Naive thymus-derived CD8-positive, alpha-beta T cell (primary cell): Measurements from ENCODE around the gene IL27RA. TPM values are rescaled to one million over a fixed set of nuclear protein-coding genes. Genes with fewer than 3 reads are reported as not detected.
A peak's percentile ranks its signal among the peaks of the same experiment; 100 is the strongest.
"Not testable (repeated sequence)": the region's sequence is repeated elsewhere in the genome, so short reads cannot be mapped to it uniquely, and the experiment has no call there.

Source experiments
- ATAC-seq, 2 donors: fragments of 150-1000 bp; cut with Tn5 transposase in 1 of 2; sonication (Bioruptor Pico), chemical (Tn5 transposase) in 1 of 2; 1 replicate in 1 of 2; 2 replicates in 1 of 2; pipeline ENCODE4 v1.10.0; 2021; ENCODE audit warnings: mild to moderate bottlenecking in 2 of 2, moderate library complexity in 2 of 2
- POLR2A ChIA-PET: fragments of 350-600 bp; sonication (Branson Sonifier 250); formaldehyde crosslinking; loops from one replicate; lab custom pipeline; 2021; ENCODE audit warnings: antibody characterized with exemption; lab: Charles Lee
- DNase-seq, 10 donors: peaks; one replicate each; pipeline versions ENCODE4 v3.0.0 to v3.0.0-alpha.2; 2020 to 2022
- H3K27ac Mint-ChIP-seq, 10 donors: one replicate each; pipeline ENCODE4 v1.8.0; 2020 to 2022; ENCODE audit warnings: mild to moderate bottlenecking in 10 of 10, mixed read lengths in 10 of 10, moderate library complexity in 4 of 10, inconsistent platforms in 1 of 10
- H3K27me3 Mint-ChIP-seq, 5 donors: one replicate each; pipeline ENCODE4 v1.8.0; 2021 to 2022; ENCODE audit warnings: mixed read lengths in 5 of 5
- H3K36me3 Mint-ChIP-seq, 3 donors: one replicate each; pipeline ENCODE4 v1.8.0; 2020 to 2022; ENCODE audit warnings: mixed read lengths in 3 of 3, mild to moderate bottlenecking in 2 of 3, inconsistent platforms in 1 of 3
- H3K4me1 Mint-ChIP-seq, 4 donors: one replicate each; pipeline ENCODE4 v1.8.0; 2021 to 2022; ENCODE audit warnings: mixed read lengths in 4 of 4
- H3K4me3 Mint-ChIP-seq, 10 donors: one replicate each; pipeline ENCODE4 v1.8.0; 2020 to 2022; ENCODE audit warnings: mild to moderate bottlenecking in 10 of 10, mixed read lengths in 10 of 10, moderate library complexity in 6 of 10, inconsistent platforms in 1 of 10
- H3K9me3 Mint-ChIP-seq, 9 donors: one replicate each; pipeline ENCODE4 v1.8.0; 2020 to 2022; ENCODE audit warnings: mixed read lengths in 9 of 9, mild to moderate bottlenecking in 3 of 9, inconsistent platforms in 1 of 9, moderate library complexity in 1 of 9
- polyA plus RNA-seq, 3 donors: library from polyadenylated mRNA; unstranded; fragments of 300-500 nt; fragmentation: Illumina TruSeq; gene quantifications; one replicate each; pipeline ENCODE4 v1.2.3, GENCODE V29; 2021
- total RNA-seq, 8 experiments: library from RNA in 2 of 8; stranded (reverse) in 2 of 8; gene quantifications; one replicate each; pipeline ENCODE4 v1.2.3 and lab custom pipeline; 2021 to 2026

The IL27RA gene
- total and polyA plus RNA-seq, 5 experiments from 2014 or later: 54.2 to 91.2 (median 54.7) TPM

DNA sequence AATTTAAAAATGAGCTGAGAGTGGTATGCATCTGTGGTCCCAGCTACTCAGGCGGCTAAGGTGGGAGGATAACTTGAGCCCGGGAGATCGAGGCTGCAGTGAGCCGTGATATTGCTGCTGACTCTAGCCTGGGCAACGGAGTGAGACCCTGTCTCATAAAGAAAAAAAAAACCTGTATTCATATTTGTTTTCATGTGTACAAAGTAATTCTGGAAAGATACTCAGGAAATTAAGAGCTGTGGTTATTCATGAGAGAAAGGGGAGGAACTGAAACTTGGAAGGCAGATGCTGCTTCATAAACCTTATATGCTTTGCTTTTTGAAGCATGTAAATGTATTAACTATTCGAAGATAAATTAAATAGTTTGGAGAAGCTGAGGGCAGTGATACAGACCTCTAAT lies 12.5 kb upstream of the IL27RA start:
- H3K27ac Mint-ChIP-seq: no peak overlapping the region
- H3K4me3 Mint-ChIP-seq: peak overlapping the region in 1 of 10 donors; percentile 65
- no peaks in the 10 kb centered on the region for H3K36me3 Mint-ChIP-seq
- ATAC-seq: no peak
- H3K27me3 Mint-ChIP-seq: no peaks in the 10 kb centered on the region
- no peak for DNase-seq
- H3K9me3 Mint-ChIP-seq: no peaks in the 10 kb centered on the region
- H3K4me1 Mint-ChIP-seq: peaks cover 0 to 31% (median 9%) of the 10 kb centered on the region in 4 donors
- POLR2A ChIA-PET: interaction anchor here (0.5 to 3.2 kb wide), 6 partner anchors 11 to 315 kb away, joined by 3 to 12 read pairs (median 4); partner anchors contain the start of genes IL27RA and RFX1

DNA sequence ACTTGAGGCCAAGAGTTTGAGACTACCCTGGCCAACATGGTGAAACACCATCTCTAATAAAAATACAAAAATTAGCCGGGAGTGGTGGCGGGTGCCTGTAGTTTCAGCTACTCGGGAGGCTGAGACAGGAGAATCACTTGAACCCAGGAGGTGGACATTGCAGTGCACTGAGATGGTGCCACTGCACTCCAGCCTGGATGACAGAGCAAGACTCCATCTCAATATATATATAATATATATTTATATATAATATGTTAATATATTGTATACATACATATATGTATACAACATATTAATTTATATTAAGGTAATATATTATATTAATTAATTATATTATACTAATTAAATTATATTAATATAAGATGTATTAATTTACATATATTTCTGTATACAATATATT lies 11.8 kb upstream of the IL27RA start:
- H3K27me3 Mint-ChIP-seq, H3K36me3 Mint-ChIP-seq, H3K4me3 Mint-ChIP-seq, ATAC-seq, H3K9me3 Mint-ChIP-seq, H3K27ac Mint-ChIP-seq, DNase-seq: not testable (repeated sequence)
- H3K4me1 Mint-ChIP-seq: peaks cover 0 to 28% (median 9%) of the 10 kb centered on the region in 4 donors
- POLR2A ChIA-PET: interaction anchor here (1.4 to 3.2 kb wide), 2 partner anchors 12 to 14 kb away, joined by 4 to 12 read pairs; partner anchors contain the start of genes IL27RA and RFX1

DNA sequence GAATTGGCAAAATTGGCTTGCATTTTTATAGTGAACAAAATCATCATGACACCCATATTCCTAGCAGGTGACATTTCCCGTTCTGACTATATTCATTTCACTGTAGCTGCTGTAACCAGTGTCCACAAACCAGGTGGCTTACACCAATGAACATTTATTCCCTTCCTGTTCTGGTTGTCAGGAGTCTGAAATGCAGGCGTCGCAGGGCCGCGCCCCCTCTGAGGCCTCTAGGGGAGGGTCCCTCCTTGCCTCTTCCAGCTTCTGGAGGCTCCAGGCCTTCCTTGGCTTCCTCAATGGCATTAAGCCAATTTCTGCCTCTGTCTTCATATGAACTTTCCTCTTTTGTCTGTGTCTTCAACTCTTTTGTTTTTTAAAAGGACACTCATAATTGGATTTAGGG lies 10.1 kb upstream of the IL27RA start:
- H3K4me3 Mint-ChIP-seq: no peak overlapping the region
- DNase-seq (no peak), ATAC-seq (no peak)
- peaks cover 0 to 24% (median 10%) of the 10 kb centered on the region in 4 donors for H3K4me1 Mint-ChIP-seq
- H3K27ac Mint-ChIP-seq: peak overlapping the region in 1 of 10 donors; percentile 35
- no peaks in the 10 kb centered on the region for H3K27me3 Mint-ChIP-seq
- no peaks in the 10 kb centered on the region for H3K36me3 Mint-ChIP-seq
- POLR2A ChIA-PET: interaction anchor here (0.5 to 2.0 kb wide), 4 partner anchors 10 to 28 kb away, joined by 3 to 10 read pairs (median 6); partner anchors contain the start of genes IL27RA and RFX1
- no peaks in the 10 kb centered on the region for H3K9me3 Mint-ChIP-seq

DNA sequence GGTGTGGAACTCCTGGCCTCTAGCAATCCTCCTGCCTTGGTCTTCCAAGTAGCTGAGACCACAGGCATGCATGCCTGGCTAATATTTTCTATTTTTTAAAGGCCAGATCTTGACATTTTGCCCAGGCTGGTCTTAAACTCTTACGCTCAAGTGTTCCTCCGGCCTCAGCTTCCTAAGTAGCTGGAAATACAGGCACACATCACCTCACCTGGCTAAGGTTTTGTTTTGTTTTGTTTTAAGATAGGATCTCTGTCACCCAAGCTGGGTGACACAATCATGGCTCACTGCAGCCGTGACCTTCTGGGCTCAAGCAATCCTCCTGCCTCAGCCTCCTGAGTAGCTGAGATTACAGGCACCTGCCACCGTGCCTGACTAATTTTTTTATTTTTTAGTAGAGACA lies 9.1 kb upstream of the IL27RA start:
- no peak for DNase-seq
- Mint-ChIP-seq H3K36me3 (no peaks in the 10 kb centered on the region), H3K27ac (no peak overlapping the region), H3K4me3 (no peak overlapping the region), H3K9me3 (no peaks in the 10 kb centered on the region), H3K27me3 (no peaks in the 10 kb centered on the region), H3K4me1 (peaks cover 0 to 28% (median 11%) of the 10 kb centered on the region in 4 donors)
- no peak for ATAC-seq
- POLR2A ChIA-PET: interaction anchor here (1.3 to 2.0 kb wide), 2 partner anchors 9 to 16 kb away, joined by 8 to 10 read pairs; partner anchors contain the start of genes IL27RA and RFX1

DNA sequence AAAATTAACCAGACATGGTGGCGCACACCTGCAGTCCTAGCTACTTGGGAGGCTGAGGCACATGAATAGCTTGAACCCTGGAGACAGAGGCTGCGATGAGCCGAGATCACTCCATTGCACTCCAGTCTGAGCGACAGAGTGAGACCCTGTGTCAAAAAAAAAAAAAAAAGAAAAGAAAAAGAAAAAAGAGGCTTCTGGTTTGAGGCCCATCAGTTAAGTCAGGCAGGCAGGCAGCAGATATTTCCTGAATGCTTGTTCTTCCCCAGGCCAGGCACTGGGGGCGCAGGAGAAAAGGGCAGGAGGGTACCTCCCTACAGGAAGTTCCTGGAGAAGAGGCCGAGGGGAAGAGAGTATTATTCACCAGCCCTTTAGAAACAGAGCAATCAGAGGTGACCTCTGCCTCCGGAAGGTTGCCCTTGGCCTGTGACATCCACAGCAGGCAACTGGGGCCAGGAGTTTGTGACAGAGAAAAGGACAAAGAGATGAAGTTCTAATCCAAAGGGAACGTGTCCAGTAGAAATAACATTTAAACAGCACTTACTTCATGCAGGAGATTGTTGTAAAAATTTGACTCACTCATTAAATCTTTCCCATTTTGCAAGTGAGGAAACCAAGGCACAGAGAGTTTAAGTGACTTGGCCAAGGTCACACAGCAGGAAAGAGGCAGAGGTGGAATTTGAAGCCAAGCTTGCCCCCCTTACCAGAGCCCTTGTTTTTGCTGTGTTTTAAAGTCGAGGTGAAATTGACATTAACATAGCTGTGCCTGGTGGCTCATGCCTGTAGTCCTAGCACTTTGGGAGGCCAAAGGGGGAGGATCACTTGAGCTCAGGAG lies 7.9 kb upstream of the IL27RA start:
- DNase-seq: no peak
- H3K27me3 Mint-ChIP-seq: no peaks in the 10 kb centered on the region
- no peaks in the 10 kb centered on the region for H3K9me3 Mint-ChIP-seq
- peak overlapping the region in 4 of 10 donors; percentile 15 to 67 (median 52) for H3K27ac Mint-ChIP-seq
- POLR2A ChIA-PET: interaction anchor here (0.6 kb wide), 1 partner anchor 144 kb away, joined by 4 read pairs; no protein-coding TSS in a partner anchor
- ATAC-seq: no peak
- no peaks in the 10 kb centered on the region for H3K36me3 Mint-ChIP-seq
- H3K4me1 Mint-ChIP-seq: peaks cover 4 to 28% (median 11%) of the 10 kb centered on the region in 4 donors
- peak overlapping the region in 1 of 10 donors; percentile 58 for H3K4me3 Mint-ChIP-seq

DNA sequence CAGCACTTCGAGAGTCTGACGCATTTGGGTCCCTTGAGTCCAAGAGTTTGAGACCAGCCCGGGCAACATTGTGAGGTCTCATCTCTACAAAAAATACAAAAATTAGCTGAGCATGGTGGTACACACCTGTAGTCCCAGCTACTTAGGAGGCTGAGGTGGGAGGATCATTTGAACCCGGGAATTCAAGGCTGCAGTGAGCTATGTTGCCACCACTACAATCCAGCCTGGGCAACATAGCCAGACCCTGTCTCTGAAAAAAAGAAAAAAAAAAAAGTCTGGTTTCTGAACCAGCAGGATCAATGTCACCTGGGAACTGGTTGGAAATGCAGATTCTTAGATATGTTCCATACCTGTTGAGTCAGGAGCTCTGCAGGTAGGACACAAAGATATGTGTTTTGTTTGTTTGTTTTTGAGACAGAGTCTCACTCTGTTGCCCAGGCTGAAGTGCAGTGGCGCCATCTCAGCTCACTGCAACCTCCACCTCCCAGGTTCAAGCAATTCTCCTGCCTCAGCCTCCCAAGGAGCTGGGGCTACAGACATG lies 4.8 kb upstream of the IL27RA start:
- not testable (repeated sequence) for H3K27ac Mint-ChIP-seq, DNase-seq, H3K4me3 Mint-ChIP-seq, H3K27me3 Mint-ChIP-seq, H3K36me3 Mint-ChIP-seq, H3K9me3 Mint-ChIP-seq, ATAC-seq
- POLR2A ChIA-PET: interaction anchor here (0.5 to 7.5 kb wide), 3 partner anchors 21 to 54 kb away, joined by 3 to 143 read pairs (median 5); partner anchors contain the start of gene RFX1
- H3K4me1 Mint-ChIP-seq: peaks cover 12 to 47% (median 26%) of the 10 kb centered on the region in 4 donors

DNA sequence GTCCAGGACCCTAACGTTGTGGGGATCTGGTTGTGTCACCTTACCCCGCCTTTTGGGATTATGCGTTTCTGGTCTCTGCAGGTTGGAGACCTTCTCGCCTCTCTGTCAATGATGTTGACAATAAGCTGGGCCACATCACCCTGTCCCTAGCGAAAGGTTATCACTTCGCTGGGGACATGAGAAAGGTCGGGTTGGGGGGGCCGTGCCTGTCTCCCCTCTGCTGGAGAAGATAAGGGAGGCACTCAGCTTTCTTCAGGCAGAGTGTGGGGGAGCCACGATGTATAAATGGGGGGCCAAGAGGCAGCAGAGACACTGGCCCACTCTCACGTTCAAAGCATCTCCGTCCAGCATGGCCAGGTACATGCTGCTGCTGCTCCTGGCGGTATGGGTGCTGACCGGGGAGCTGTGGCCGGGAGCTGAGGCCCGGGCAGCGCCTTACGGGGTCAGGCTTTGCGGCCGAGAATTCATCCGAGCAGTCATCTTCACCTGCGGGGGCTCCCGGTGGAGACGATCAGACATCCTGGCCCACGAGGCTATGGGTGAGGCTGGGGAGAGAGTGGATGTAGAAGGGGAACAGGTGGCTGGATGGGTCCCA lies 3.6 kb upstream of the IL27RA start, which contains the start of gene RLN3:
TSS of gene RLN3 (plus strand) at position 293 of the 595 bp plus-strand sequence. CDS start at position 350, 57 bp downstream.
- ATAC-seq: no peak
- no peak for DNase-seq
- peak within 1 kb of the TSS; percentile 24 to 90 (median 74) for H3K27ac Mint-ChIP-seq
- peak within 1 kb of the TSS in 2 of 10 donors; percentile 23 to 35 for H3K4me3 Mint-ChIP-seq
- peaks cover 16 to 53% (median 34%) of the 10 kb centered on the region in 4 donors for H3K4me1 Mint-ChIP-seq
- H3K9me3 Mint-ChIP-seq: no peaks in the 10 kb centered on the region
- H3K36me3 Mint-ChIP-seq: peaks cover 0 to 3% (median 0%) of the 10 kb centered on the region in 3 donors
- no peaks in the 10 kb centered on the region for H3K27me3 Mint-ChIP-seq
- POLR2A ChIA-PET: interaction anchor here (0.6 to 7.5 kb wide), 4 partner anchors 23 to 56 kb away, joined by 3 to 143 read pairs (median 4); partner anchors contain the start of gene RFX1

DNA sequence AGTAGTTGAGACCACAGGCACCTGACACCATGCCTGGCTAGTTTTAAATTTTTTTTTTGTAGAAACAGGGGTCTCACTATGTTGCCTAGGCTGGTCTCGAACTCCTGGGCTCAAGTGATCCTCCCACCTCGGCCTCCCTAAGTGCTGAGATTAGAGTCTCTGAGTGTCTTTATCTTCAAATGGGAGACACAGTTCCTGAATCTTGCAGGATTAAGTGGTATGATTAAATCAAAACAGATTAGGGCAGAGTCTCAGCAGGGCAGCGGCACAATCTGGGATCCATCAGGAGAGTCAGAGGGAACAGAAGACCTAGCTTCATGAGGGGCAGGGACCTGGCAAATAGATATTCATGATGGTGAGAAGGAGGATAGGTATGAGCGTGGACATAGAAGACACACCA lies 2.7 kb upstream of the IL27RA start:
- Mint-ChIP-seq H3K4me1 (peaks cover 16 to 49% (median 30%) of the 10 kb centered on the region in 4 donors), H3K4me3 (peak overlapping the region in 2 of 10 donors; percentile 23 to 35), H3K36me3 (peaks cover 0 to 7% (median under 1%) of the 10 kb centered on the region in 3 donors), H3K27me3 (no peaks in the 10 kb centered on the region), H3K27ac (peak overlapping the region in 8 of 10 donors; percentile 24 to 90 (median 74)), H3K9me3 (no peaks in the 10 kb centered on the region)
- ATAC-seq: no peak
- no peak for DNase-seq
- POLR2A ChIA-PET: interaction anchor here (0.6 to 7.5 kb wide), 4 partner anchors 24 to 53 kb away, joined by 3 to 143 read pairs (median 4); partner anchors contain the start of gene RFX1

DNA sequence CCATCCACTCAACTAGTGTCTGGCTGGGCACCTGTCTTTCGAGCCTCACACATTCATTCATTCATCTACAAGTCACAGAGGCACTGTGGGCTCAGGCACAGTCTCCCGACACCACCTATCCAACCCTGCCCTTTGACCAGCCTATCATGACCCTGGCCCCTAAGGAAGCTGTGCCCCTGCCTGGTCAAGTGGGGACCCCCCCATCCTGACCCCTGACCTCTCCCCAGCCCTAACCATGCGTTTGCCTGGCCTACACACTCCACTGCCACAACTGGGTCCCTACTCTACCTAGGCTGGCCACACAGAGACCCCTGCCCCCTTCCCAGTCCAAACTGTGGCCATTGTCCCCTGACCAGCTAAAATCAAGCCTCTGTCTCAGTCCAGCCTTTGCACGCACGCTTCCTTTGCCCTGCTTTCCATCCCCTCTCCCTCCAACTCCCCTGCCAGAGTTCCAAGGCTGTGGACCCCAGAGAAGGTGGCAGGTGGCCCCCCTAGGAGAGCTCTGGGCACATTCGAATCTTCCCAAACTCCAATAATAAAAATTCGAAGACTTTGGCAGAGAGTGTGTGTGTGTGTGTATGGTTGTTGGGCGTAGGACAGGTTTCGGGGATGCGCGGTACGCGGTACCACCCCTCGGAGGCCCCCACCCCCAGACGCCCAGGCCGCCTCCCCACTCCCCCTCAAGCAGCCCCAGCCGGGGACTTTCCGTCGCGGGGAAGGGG lies 404 bp upstream of the IL27RA start:
- H3K27ac Mint-ChIP-seq: peak overlapping the region; percentile 90 to 98 (median 97)
- ATAC-seq: no peak
- H3K4me3 Mint-ChIP-seq: peak overlapping the region; percentile 92 to 98 (median 96)
- H3K27me3 Mint-ChIP-seq: no peaks in the 10 kb centered on the region
- H3K4me1 Mint-ChIP-seq: peaks cover 20 to 52% (median 36%) of the 10 kb centered on the region in 4 donors
- H3K36me3 Mint-ChIP-seq: peaks cover 2 to 24% (median 3%) of the 10 kb centered on the region in 3 donors
- no peaks in the 10 kb centered on the region for H3K9me3 Mint-ChIP-seq
- DNase-seq: peak in 6 of 10 donors; percentile 7 to 92 (median 81)
- POLR2A ChIA-PET: interaction anchor here (0.6 to 7.5 kb wide), 50 partner anchors 9 to 541 kb away, joined by 3 to 143 read pairs (median 5); partner anchors contain the start of genes ADGRE5, ASF1B, BRME1 and CC2D1A

DNA sequence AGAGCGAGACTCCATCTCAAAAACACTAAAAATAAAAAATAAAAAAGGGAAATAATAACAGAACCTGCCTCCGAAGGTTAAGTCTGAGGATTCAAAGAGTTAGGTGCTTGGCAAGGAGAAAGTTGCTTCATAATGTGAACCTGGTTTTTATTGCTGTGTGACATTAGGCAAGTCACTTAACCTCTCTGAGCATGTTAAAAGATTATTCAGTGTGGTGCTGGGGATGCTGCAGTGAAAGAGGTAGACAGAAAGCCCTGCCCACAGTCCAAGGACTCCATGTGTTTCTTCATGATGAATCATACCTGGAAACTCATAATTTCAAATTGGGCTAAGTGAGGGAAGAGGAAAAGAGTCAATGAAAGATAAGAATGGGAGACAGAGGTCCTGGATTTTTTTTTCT lies 2.4 kb downstream of the IL27RA start:
- peaks cover 17 to 52% (median 43%) of the 10 kb centered on the region in 4 donors for H3K4me1 Mint-ChIP-seq
- H3K27me3 Mint-ChIP-seq: no peaks in the 10 kb centered on the region
- no peak for DNase-seq
- ATAC-seq: no peak
- peaks cover 2 to 51% (median 3%) of the 10 kb centered on the region in 3 donors for H3K36me3 Mint-ChIP-seq
- H3K4me3 Mint-ChIP-seq: peak overlapping the region; percentile 11 to 77 (median 64)
- POLR2A ChIA-PET: interaction anchor here (1.2 to 3.4 kb wide), 2 partner anchors 41 to 77 kb away, joined by 3 to 18 read pairs; no protein-coding TSS in a partner anchor
- peak overlapping the region in 9 of 10 donors; percentile 58 to 88 (median 73) for H3K27ac Mint-ChIP-seq
- H3K9me3 Mint-ChIP-seq: no peaks in the 10 kb centered on the region

DNA sequence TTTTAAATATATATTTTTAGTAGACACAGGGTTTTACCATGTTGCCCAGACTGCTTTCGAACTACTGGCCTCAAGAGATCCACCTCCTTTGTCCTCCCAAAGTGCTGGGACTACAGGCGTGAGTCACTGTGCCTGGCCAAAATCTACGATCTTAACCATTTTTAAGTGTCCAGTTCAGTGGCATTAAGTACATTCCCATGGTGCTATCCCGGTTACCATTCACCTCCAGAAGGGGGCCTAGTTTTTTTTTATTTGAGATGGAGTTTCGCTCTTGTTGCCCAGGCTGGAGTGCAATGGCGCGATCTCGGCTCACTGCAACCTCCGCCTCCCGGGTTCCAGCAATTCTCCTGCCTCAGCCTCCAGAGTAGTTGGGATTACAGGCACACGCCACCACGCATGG lies 3.6 kb downstream of the IL27RA start:
- POLR2A ChIA-PET: interaction anchor here (0.7 kb wide), 2 partner anchors 50 to 56 kb away, joined by 3 to 5 read pairs; no protein-coding TSS in a partner anchor
- Mint-ChIP-seq H3K27ac (peak overlapping the region in 3 of 10 donors; percentile 24 to 52 (median 38)), H3K4me3 (peak overlapping the region in 4 of 10 donors; percentile 9 to 41 (median 16)), H3K4me1 (peaks cover 15 to 52% (median 40%) of the 10 kb centered on the region in 4 donors), H3K36me3 (peaks cover 2 to 61% (median 3%) of the 10 kb centered on the region in 3 donors)
- not testable (repeated sequence) for H3K9me3 Mint-ChIP-seq, DNase-seq, ATAC-seq, H3K27me3 Mint-ChIP-seq
